Transverse colon (tissue), 4 donors: ENCODE results near the gene PAFAH1B2.

Source experiments
- CTCF ChIP-seq, 5 experiments: fragments of 200-600 bp in 3 of 5; fragments of 450-650 bp in 2 of 5; sonication (generic) in 3 of 5; IDR thresholded peaks; 1 replicate in 2 of 5; 2 replicates in 3 of 5; pipeline ENCODE4 v1.5.1; 2016 to 2017; ENCODE audit warnings: antibody characterized with exemption in 5 of 5, inconsistent platforms in 3 of 5, mild to moderate bottlenecking in 2 of 5, moderate library complexity in 1 of 5
- POLR2AphosphoS5 ChIP-seq, 3 donors: sonication (generic); formaldehyde crosslinking; IDR thresholded peaks; one replicate each; pipeline ENCODE4 v1.6.1; 2016; ENCODE audit warnings: antibody characterized with exemption in 3 of 3

GRCh38 chr11:117127171-117127901 is 16.8 kb upstream of the PAFAH1B2 start:
- TF ChIP-seq CTCF (IDR thresholded peaks at IDR 0.05) (no peak), POLR2AphosphoS5 (IDR thresholded peaks at IDR 0.05) (no peak)
